GM12873 (cell line): ENCODE measurements around the gene PLEKHB1.

ENCODE experiments used
- TF ChIP-seq, protein P1 (sequence below): IDR thresholded peaks from 2 replicates; pipeline ENCODE4 v1.5.1; 2012; ENCODE audit warnings: low read depth, mild to moderate bottlenecking, moderate library complexity, low read length, control low read depth; ENCODE audit not compliant: insufficient read depth; ENCODE audit errors: missing control alignments

Gene PLEKHB1

DNA sequence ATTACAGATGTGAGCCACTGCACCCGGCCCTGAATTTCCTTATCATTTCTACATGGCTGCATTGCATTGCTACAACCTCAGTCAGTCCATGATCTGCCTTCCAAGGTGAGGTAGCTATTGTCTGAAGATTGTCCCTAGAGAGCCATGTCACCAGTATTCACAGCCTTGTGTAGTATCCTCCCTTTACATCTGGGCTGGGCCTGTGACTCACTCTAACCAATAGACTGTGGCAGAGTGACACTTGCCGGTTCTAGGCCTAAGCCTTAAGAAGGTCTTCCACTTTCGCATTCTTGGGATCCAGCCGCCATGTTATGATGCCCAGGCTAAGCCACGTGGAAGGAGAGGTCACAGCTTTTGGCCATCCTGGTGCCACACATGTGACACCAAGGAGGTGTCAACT is 10.1 kb upstream of the PLEKHB1 start:
- TF ChIP-seq, protein P1, sequence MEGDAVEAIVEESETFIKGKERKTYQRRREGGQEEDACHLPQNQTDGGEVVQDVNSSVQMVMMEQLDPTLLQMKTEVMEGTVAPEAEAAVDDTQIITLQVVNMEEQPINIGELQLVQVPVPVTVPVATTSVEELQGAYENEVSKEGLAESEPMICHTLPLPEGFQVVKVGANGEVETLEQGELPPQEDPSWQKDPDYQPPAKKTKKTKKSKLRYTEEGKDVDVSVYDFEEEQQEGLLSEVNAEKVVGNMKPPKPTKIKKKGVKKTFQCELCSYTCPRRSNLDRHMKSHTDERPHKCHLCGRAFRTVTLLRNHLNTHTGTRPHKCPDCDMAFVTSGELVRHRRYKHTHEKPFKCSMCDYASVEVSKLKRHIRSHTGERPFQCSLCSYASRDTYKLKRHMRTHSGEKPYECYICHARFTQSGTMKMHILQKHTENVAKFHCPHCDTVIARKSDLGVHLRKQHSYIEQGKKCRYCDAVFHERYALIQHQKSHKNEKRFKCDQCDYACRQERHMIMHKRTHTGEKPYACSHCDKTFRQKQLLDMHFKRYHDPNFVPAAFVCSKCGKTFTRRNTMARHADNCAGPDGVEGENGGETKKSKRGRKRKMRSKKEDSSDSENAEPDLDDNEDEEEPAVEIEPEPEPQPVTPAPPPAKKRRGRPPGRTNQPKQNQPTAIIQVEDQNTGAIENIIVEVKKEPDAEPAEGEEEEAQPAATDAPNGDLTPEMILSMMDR = no peak

DNA sequence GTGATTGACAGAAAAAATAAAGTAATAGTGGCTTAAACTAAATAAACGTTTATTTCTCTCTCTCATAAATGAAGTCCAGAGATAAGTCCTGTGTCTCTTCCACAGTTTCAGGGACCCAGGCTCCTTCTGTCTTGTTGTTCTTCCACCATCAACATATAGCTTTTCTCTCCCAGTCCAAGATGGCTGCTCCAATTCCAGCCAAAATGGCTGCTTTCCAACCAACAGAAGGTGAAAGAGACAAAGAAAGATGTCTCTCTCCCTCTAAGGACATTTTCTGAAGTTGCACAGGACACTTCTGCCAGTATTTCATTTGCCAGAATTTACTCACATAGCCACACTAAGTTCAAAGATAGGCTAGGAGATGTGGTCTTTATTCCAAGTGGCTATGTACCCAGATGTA is 9.4 kb upstream of the PLEKHB1 start:
- TF ChIP-seq, protein P1 = no peak

DNA sequence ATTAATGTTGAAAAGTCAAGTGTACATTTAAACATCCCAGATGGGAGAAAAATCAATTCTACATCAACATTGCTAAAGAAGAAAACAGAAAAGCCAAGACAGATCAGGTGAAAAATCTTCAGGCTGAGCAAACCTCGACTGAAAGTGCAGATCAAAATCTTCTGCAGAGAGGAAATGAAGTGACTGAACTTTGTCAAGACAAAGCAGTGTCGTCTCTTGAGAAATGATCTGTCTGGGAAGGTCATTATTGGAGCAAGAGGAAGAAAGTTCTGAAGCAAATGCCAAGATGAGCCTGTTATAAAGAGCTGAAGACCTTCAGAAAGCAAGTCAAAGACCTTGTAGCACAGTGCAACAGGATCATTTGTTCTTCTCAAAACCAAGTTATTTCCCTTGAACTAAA is 5.8 kb upstream of the PLEKHB1 start:
- TF ChIP-seq, protein P1 = no peak

DNA sequence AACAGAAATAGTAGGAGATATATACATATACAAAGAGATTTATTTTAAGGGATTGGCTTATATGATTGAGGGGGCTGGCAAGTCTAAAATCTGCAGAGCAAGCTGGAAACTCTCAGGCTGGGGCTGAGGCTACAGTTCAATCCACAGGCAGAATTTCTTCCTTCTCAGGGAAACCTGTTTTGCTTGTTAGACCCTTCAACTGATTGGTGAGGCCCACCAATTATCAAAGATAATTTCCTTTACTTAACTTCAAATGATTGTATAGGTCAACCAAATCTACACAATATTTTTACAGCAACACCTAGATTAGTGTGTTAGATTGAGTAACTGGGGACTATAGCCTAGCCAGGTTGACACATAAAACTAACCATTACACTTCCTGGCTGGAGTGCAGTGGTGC is 4.7 kb upstream of the PLEKHB1 start:
- TF ChIP-seq, protein P1 = no peak

DNA sequence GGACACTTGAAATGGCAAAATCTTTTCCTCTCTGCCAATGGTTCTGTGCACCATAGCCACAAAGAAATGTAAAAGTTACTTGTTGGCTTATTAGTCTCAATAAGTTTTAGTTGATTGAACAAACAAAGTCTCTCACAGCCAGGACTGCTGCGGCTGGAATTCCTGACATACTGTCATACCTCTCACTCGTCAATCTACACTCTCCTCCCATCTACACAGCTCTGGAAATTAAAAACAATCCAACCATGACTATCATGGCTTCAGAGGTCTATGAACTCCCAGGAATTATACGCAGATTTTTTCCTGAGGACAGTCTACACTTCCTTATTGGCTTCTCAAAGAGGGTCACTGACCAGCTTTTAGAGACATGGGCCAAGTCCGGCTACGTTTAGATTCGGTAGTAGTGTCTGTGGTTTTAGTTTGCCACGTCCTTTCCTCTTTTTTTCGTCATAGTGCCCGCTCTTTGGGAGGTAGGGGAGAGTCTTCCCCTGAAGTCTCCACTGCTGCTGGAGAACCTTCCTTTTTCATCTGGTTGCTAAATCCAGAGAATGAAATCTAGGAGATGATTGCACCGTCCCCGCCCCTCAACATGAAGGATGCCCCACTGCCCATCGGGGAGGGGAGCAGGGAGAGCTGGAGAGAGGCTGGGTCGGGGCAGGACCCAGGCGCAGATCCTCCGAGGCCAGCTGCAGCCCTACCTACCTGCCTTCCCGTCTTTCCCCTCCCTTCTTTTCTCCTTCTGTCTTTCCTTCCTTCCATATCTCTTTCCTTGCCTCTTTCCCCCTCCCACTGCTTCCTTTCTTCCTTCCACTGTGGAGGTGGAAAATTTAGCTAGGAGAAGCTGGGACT is 1.0 kb upstream of the PLEKHB1 start:
- TF ChIP-seq, protein P1 = no peak

DNA sequence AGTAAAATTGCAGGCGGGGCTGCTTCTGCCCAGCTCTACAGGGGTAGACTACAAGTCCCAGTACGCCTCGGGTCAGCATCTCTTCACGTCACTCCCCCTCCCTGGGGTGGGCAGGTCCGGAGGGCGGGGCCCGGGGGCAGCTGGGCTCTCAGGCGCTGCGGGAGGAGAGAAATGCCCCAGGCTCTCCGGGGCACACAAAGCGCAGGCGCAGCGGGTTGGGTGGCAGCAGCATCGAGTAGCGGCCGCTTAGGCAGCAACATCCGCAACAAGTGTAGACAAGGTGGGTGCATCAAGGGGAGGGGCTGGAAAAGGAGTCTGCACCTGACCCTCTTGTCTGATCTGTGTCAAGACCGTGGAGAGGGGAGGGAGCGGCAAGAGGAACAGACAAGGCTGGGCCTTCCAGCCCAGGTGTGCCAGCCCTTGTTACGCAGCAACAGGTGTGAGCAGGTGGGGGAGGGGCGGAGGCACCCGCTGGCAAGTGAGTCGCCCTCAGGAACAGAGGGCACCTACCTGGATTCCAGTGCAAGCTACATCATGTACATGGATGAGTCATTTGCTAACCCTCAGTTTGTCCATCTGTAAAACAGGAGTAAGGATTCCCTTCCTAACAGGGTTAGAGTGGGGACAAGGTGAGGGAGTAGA is 1.2 kb downstream of the PLEKHB1 start:
- TF ChIP-seq, protein P1 = no peak

DNA sequence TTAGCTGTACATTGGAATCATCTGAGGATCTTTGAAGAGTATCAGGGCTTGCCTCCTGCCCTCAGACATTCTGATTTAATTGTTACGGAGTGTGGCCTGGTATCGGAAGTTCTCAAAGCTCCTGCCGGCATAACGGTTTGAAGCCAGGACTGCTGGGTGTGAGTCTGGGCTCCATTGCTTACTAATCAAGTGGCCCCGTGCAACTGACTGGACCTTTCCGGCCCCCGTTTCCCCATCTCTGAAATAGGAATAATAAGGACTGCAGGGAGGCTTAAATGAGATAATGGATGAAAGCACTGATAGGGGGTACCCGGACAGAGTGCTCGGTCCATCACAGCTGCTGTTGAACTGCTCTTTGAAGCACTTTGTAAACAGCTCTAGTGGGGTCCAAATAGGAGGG is 1.7 kb downstream of the PLEKHB1 start:
- TF ChIP-seq, protein P1 = no peak
